ENCODE measurements around the gene TMEM232.
"Not testable (repeated sequence)": the region's sequence is repeated elsewhere in the genome, so short reads cannot be mapped to it uniquely, and the experiment has no call there.

- not testable (repeated sequence) for TF ChIP-seq POLR2A (IDR thresholded peaks at IDR 0.05)
- TF ChIP-seq, protein P1, sequence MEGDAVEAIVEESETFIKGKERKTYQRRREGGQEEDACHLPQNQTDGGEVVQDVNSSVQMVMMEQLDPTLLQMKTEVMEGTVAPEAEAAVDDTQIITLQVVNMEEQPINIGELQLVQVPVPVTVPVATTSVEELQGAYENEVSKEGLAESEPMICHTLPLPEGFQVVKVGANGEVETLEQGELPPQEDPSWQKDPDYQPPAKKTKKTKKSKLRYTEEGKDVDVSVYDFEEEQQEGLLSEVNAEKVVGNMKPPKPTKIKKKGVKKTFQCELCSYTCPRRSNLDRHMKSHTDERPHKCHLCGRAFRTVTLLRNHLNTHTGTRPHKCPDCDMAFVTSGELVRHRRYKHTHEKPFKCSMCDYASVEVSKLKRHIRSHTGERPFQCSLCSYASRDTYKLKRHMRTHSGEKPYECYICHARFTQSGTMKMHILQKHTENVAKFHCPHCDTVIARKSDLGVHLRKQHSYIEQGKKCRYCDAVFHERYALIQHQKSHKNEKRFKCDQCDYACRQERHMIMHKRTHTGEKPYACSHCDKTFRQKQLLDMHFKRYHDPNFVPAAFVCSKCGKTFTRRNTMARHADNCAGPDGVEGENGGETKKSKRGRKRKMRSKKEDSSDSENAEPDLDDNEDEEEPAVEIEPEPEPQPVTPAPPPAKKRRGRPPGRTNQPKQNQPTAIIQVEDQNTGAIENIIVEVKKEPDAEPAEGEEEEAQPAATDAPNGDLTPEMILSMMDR (IDR thresholded peaks at IDR 0.05 in 4 of 5, conservative IDR thresholded peaks at IDR 0.05 in 1 of 5): not testable (repeated sequence)
Measured at GRCh38 chr5:110731499-110731898, 5.0 kb upstream of the TMEM232 start.
